Upper lobe of left lung (tissue), 6 donors: ENCODE results near the gene MLN. TPM values are rescaled to one million over a fixed set of nuclear protein-coding genes. Genes with fewer than 3 reads are reported as not detected.

Experiments used
- ATAC-seq, 2 donors: fragments of 200-7000 bp; cut with Tn5 transposase; one replicate each; pipeline ENCODE4 v1.9.1; 2022; ENCODE audit warnings: mild to moderate bottlenecking in 2 of 2, moderate library complexity in 2 of 2; ENCODE audit not compliant: low FRiP score in 2 of 2
- DNase-seq, 2 donors: peaks; one replicate each; pipeline ENCODE4 v3.0.0-alpha.2; 2019 to 2020
- H3K27ac ChIP-seq, 4 donors: fragments of 200-600 bp; sonication (generic); one replicate each; pipeline ENCODE4 v1.5.1; 2016 to 2019
- H3K27me3 ChIP-seq, 4 donors: fragments of 200-600 bp; sonication (generic); one replicate each; pipeline ENCODE4 v1.5.1; 2017 to 2019
- H3K36me3 ChIP-seq, 4 donors: fragments of 200-600 bp; sonication (generic); one replicate each; pipeline ENCODE4 v1.5.1; 2016 to 2019
- H3K4me1 ChIP-seq, 4 donors: fragments of 200-600 bp; sonication (generic); one replicate each; pipeline ENCODE4 v1.5.1; 2018 to 2019
- H3K4me3 ChIP-seq, 4 donors: fragments of 200-600 bp; sonication (generic); one replicate each; pipeline ENCODE4 v1.5.1; 2017 to 2019; ENCODE audit warnings: mild to moderate bottlenecking in 2 of 4, moderate library complexity in 1 of 4
- H3K9me3 ChIP-seq, 4 donors: fragments of 200-600 bp; sonication (generic); one replicate each; pipeline ENCODE4 v1.5.1; 2018 to 2019
- CTCF ChIP-seq, 6 experiments: fragments of 450-650 bp in 4 of 6; fragments of 200-600 bp in 2 of 6; sonication (generic) in 2 of 6; IDR thresholded peaks; one replicate each; pipeline ENCODE4 v1.5.1; 2016 to 2019; ENCODE audit warnings: antibody characterized with exemption in 6 of 6
- EP300 ChIP-seq, 4 donors: sonication (generic); formaldehyde crosslinking; IDR thresholded peaks; one replicate each; pipeline ENCODE4 v1.5.1; 2017; ENCODE audit warnings: antibody characterized with exemption in 4 of 4, control low read depth in 2 of 4
- POLR2A ChIP-seq, 4 donors: fragments of 450-650 bp; IDR thresholded peaks; one replicate each; pipeline ENCODE4 v1.5.1; 2016 to 2017; ENCODE audit warnings: antibody characterized with exemption in 4 of 4, mild to moderate bottlenecking in 2 of 4
- POLR2AphosphoS5 ChIP-seq, 2 donors: sonication (generic); formaldehyde crosslinking; IDR thresholded peaks; one replicate each; pipeline ENCODE4 v1.5.1; 2017; ENCODE audit warnings: antibody characterized with exemption in 2 of 2
- WGBS, 2 donors: methylation state at CpG; one replicate each; pipeline ENCODE4 v1.1.5; 2017 to 2018; 5-methylcytosine and 5-hydroxymethylcytosine counted together
- total RNA-seq, 6 donors: library from RNA; depleted of rRNA in 4 of 6; stranded (reverse); fragments of >200 nt in 4 of 6; gene quantifications; one replicate each; pipeline versions ENCODE4 v1.1.0 to v1.2.1, GENCODE V29; 2016 to 2021
- donor health status: DM: no; HTN: no; CAD: no; lungs with moderate emphysema.
- donor health status: DM: no; HTN: yes; CAD: no; lungs with severe emphysema.

Gene MLN
- total RNA-seq, 6 donors from 2014 or later: not detected

DNA sequence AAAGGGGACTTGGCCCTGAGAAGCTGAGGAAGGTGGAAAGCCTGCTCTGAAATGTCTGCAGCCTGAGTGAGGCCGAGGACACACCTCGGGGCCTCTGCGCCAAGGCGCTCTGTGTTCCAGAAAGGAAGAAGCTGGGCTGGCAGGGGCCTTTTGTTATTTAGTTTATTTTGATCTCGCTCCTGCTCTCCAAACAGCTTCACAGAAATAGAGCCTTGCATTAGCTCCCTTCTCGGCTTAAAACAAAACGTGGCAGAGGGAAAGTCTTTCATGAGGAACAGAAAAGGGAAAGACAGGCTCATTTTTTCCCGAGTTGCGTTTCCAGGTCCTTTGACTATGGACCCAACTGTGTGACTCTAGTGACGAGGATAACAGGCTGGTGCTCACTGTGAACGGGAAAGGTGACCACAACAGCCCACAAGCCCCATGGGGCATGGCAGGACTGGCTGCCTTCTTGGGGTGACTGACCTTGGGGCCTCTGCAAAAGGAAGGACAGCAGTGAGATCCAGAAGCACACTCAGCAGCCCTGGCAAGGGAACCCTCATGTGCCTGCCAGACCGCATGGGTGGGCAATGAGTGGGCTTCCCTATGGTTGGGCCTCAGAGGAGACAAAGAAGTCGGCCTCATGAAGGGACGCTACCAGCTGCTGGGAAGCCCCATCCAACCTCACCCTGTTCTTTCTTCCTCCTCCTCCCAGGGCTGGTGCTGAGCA lies 33.5 kb downstream of the MLN start:
- Histone ChIP-seq H3K4me1 (peaks cover 35 to 45% (median 39%) of the 10 kb centered on the region in 4 donors), H3K4me3 (no peak overlapping the region), H3K27ac (peak overlapping the region; percentile 70 to 82 (median 76)), H3K9me3 (no peaks in the 10 kb centered on the region), H3K36me3 (peaks cover 6 to 34% (median 31%) of the 10 kb centered on the region in 4 donors), H3K27me3 (no peaks in the 10 kb centered on the region)
- WGBS, 2 donors: 39 to 51% methylated on average over 13 to 14 of the region's 14 CpGs
- TF ChIP-seq EP300 (IDR thresholded peaks at IDR 0.05): no peak
- no peak for TF ChIP-seq POLR2AphosphoS5 (IDR thresholded peaks at IDR 0.05)
- no peak for TF ChIP-seq CTCF (IDR thresholded peaks at IDR 0.05)
- no peak for TF ChIP-seq POLR2A (IDR thresholded peaks at IDR 0.05)
- ATAC-seq (no peak), DNase-seq (no peak)

DNA sequence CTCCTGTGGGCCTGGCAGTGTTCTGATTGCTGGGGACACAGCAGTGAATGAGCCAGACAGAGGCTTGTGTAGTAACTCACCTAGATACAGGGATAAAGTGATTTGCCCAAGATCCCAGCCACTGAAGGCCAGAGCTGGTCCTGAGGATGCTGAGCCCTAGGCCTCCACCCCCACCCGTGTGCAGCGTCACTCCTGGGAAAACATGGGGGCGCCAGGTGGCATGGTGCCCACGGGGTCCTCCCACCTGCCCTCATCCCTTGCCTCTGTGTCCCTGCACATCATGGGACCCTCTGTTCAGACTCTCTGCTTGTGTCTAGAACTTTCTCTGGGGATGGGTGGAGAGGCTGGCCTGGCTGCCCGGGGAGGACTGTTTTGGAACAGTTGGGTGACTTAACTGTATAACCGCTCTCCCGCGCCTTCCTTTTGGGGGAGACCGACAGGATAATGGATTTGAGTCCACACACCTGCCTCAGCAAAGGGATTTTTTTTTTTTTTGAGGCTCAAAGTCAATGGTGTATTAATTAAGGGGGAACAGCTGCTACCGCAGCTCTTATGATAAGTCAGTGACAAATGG lies 34.5 kb downstream of the MLN start:
- no peaks in the 10 kb centered on the region for H3K27me3 ChIP-seq
- no peak overlapping the region for H3K4me3 ChIP-seq
- H3K9me3 ChIP-seq: no peaks in the 10 kb centered on the region
- peak in 1 of 2 donors; percentile 51 for DNase-seq
- no peak for TF ChIP-seq POLR2AphosphoS5 (IDR thresholded peaks at IDR 0.05)
- no peak for TF ChIP-seq CTCF (IDR thresholded peaks at IDR 0.05)
- TF ChIP-seq EP300 (IDR thresholded peaks at IDR 0.05): no peak
- TF ChIP-seq POLR2A (IDR thresholded peaks at IDR 0.05): no peak
- H3K4me1 ChIP-seq: peaks cover 35 to 45% (median 39%) of the 10 kb centered on the region in 4 donors
- H3K36me3 ChIP-seq: peaks cover 0 to 25% (median 21%) of the 10 kb centered on the region in 4 donors
- H3K27ac ChIP-seq: peak overlapping the region in 2 of 4 donors; percentile 71 to 82
- ATAC-seq: no peak
- 77 to 87% methylated on average over 6 to 10 of the region's 10 CpGs for WGBS, 2 donors

DNA sequence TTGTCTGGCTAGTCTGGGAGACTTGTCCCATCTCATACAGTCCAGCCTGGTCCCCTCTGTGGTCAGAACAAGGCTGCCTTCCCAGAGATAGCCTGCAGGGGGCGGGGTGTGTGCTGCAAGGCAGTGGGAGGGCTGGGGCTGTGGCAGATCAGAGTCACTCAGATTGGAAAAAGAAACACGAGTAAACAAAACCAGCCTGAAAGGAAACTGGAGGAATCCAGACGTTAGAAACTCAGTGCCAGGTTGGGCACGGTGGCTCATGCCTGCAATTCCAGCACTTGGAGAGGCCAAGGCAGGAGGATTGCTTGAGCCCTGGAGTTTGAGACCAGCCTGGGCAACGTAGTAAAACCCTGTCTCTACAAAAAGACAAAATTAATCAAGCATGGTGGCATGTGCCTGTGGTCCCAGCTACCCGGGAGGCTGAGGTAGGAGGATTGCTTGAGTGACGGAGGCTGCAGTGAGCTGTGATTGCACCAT lies 35.1 kb downstream of the MLN start:
- WGBS, 2 donors: 27 to 32% methylated on average over 7 of the region's 7 CpGs
- Histone ChIP-seq H3K27me3 (no peaks in the 10 kb centered on the region), H3K9me3 (no peaks in the 10 kb centered on the region), H3K4me1 (peaks cover 35 to 45% (median 39%) of the 10 kb centered on the region in 4 donors), H3K36me3 (peaks cover 0 to 18% (median 16%) of the 10 kb centered on the region in 4 donors), H3K27ac (peak overlapping the region; percentile 1 to 82 (median 30)), H3K4me3 (no peak overlapping the region)
- ATAC-seq (peak; percentile 82), DNase-seq (peak in 1 of 2 donors; percentile 78)
- TF ChIP-seq POLR2AphosphoS5 (IDR thresholded peaks at IDR 0.05) (no peak), CTCF (IDR thresholded peaks at IDR 0.05) (peak; percentile 71 to 84 (median 76)), POLR2A (IDR thresholded peaks at IDR 0.05) (no peak), EP300 (IDR thresholded peaks at IDR 0.05) (no peak)

DNA sequence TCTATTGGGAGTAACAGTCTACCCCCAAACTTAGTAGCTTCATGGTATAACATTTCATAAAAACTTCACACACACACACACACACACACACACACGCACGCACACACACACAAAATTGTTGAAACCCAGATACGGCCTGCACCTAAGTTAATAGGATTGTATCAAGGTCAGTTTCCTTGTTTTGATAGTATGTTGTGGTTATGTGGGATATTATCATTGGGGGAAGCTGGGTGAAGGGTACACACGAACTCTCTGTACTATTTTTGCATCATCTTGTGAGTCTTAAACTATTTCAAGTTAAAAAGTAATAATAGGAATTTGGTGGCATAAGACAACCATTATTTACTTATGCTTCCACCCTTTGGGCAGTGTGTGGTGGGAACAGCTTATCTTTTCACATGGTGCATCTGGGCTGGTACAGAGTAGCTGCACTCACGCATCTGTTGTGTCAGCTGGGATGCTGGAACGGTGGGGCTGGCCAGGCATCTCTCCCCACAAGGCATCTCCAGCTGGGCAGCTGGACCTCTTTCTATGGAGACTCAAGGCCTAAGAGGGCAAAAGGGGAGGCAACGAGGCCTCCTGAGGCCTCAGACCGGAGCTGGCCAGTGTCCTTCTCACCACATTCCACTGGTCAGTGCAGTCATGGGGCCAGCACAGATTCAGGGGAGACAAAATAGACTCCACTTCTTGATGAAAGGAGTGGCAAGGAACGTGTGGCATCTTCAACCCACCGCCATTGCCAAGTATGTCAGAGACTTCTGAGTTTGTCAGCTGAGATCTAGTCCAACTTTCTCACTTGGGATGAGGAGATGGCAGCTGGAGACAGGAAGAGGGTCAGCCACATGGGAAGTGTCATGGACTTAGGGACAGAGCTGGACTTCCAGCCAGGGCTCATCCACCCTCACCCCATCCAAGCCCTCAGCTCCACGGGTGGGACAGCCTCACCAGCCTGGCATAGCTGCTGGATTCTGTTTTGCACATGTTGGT lies 36.6 kb downstream of the MLN start:
- Histone ChIP-seq H3K27me3 (no peaks in the 10 kb centered on the region), H3K27ac (no peak overlapping the region), H3K4me1 (peaks cover 28 to 34% (median 33%) of the 10 kb centered on the region in 4 donors), H3K36me3 (peaks cover 0 to 3% (median 2%) of the 10 kb centered on the region in 4 donors), H3K9me3 (no peaks in the 10 kb centered on the region), H3K4me3 (no peak overlapping the region)
- WGBS, 2 donors: 71 to 73% methylated on average over 8 to 11 of the region's 11 CpGs
- ATAC-seq (no peak), DNase-seq (no peak)
- TF ChIP-seq POLR2AphosphoS5 (IDR thresholded peaks at IDR 0.05) (no peak), CTCF (IDR thresholded peaks at IDR 0.05) (no peak), POLR2A (IDR thresholded peaks at IDR 0.05) (no peak), EP300 (IDR thresholded peaks at IDR 0.05) (no peak)
